Esophagus squamous epithelium (tissue), 4 donors: ENCODE measurements around the gene TRIP13.
"Not testable (repeated sequence)": the region's sequence is repeated elsewhere in the genome, so short reads cannot be mapped to it uniquely, and the experiment has no call there.

Source experiments
- CTCF ChIP-seq, 6 experiments: fragments of 450-650 bp in 4 of 6; fragments of 200-600 bp in 2 of 6; sonication (generic) in 2 of 6; IDR thresholded peaks; one replicate each; pipeline ENCODE4 v1.5.1; 2016 to 2019; ENCODE audit warnings: antibody characterized with exemption in 6 of 6, mild to moderate bottlenecking in 4 of 6, moderate library complexity in 4 of 6
- POLR2A ChIP-seq, 4 donors: fragments of 450-650 bp; IDR thresholded peaks; one replicate each; pipeline ENCODE4 v1.6.1; 2017; ENCODE audit warnings: antibody characterized with exemption in 4 of 4, mild to moderate bottlenecking in 4 of 4, moderate library complexity in 3 of 4

- TF ChIP-seq CTCF, POLR2A (IDR thresholded peaks at IDR 0.05): not testable (repeated sequence)
Observed at GRCh38 chr5:845676-846601, 46.7 kb upstream of the TRIP13 start.
